Measurements from ENCODE around the gene VEGFA. TPM values are rescaled to one million over a fixed set of nuclear protein-coding genes. Genes with fewer than 3 reads are reported as not detected.

The VEGFA gene
- total RNA-seq, 1 experiment from 2014 or later: 31.6 TPM

- DNase-seq: peak; percentile 54 to 64
- Histone ChIP-seq H3K36me3 (no peaks in the 10 kb centered on the region), H3K27ac (no peak overlapping the region; the same call in 1 of the 2 replicates), H3K9me3 (replicated peaks) (no peaks in the 10 kb centered on the region), H3K4me1 (peaks cover 25% of the 10 kb centered on the region; the same call in 1 of the 2 replicates), H3K27me3 (no peaks in the 10 kb centered on the region), H3K4me3 (peak overlapping the region; percentile 76)
These were observed 580 bp downstream of the VEGFA start for GRCh38 chr6:43770372-43771209.

DNA sequence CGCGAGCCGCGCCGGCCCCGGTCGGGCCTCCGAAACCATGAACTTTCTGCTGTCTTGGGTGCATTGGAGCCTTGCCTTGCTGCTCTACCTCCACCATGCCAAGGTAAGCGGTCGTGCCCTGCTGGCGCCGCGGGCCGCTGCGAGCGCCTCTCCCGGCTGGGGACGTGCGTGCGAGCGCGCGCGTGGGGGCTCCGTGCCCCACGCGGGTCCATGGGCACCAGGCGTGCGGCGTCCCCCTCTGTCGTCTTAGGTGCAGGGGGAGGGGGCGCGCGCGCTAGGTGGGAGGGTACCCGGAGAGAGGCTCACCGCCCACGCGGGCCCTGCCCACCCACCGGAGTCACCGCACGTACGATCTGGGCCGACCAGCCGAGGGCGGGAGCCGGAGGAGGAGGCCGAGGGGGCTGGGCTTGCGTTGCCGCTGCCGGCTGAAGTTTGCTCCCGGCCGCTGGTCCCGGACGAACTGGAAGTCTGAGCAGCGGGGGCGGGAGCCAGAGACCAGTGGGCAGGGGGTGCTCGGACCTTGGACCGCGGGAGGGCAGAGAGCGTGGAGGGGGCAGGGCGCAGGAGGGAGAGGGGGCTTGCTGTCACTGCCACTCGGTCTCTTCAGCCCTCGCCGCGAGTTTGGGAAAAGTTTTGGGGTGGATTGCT lies 1.3 kb downstream of the VEGFA start:
- H3K4me1 ChIP-seq: peaks cover 29% of the 10 kb centered on the region; the same call in 1 of the 2 replicates
- H3K27ac ChIP-seq: peak overlapping the region; percentile 22; the same call in 1 of the 2 replicates
- no peaks in the 10 kb centered on the region for H3K9me3 ChIP-seq (replicated peaks)
- no peaks in the 10 kb centered on the region for H3K36me3 ChIP-seq
- peak overlapping the region; percentile 76 for H3K4me3 ChIP-seq
- no peaks in the 10 kb centered on the region for H3K27me3 ChIP-seq
- peak; percentile 43 to 56 for DNase-seq

DNA sequence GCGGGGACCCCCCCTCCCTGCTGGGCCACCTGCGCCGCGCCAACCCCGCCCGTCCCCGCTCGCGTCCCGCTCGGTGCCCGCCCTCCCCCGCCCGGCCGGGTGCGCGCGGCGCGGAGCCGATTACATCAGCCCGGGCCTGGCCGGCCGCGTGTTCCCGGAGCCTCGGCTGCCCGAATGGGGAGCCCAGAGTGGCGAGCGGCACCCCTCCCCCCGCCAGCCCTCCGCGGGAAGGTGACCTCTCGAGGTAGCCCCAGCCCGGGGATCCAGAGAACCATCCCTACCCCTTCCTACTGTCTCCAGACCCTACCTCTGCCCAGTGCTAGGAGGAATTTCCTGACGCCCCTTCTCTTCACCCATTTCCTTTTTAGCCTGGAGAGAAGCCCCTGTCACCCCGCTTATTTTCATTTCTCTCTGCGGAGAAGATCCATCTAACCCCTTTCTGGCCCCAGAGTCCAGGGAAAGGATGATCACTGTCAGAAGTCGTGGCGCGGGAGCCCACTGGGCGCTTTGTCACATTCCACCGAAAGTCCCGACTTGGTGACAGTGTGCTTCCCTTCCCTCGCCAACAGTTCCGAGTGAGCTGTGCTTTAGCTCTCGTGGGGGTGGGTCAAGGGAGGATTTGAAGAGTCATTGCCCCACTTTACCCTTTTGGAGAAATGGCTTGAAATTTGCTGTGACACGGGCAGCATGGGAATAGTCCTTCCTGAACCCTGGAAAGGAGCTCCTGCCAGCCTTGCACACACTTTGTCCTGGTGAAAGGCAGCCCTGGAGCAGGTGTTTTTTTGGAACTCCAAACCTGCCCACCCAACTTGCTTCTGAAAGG lies 2.1 kb downstream of the VEGFA start:
- no peaks in the 10 kb centered on the region for H3K9me3 ChIP-seq (replicated peaks)
- peak overlapping the region; percentile 25 for H3K27ac ChIP-seq
- peak overlapping the region; percentile 76 for H3K4me3 ChIP-seq
- peaks cover 29% of the 10 kb centered on the region; the same call in 1 of the 2 replicates for H3K4me1 ChIP-seq
- no peaks in the 10 kb centered on the region for H3K27me3 ChIP-seq
- no peaks in the 10 kb centered on the region for H3K36me3 ChIP-seq
- DNase-seq: peak; percentile 47 to 59

GRCh38 chr6:43772681-43773049 lies 2.7 kb downstream of the VEGFA start:
- Histone ChIP-seq H3K27me3 (no peaks in the 10 kb centered on the region), H3K4me3 (peak overlapping the region; percentile 76), H3K27ac (no peak overlapping the region), H3K4me1 (peaks cover 29% of the 10 kb centered on the region; the same call in 1 of the 2 replicates), H3K9me3 (replicated peaks) (no peaks in the 10 kb centered on the region), H3K36me3 (peaks cover 1% of the 10 kb centered on the region; the same call in 1 of the 2 replicates)
- DNase-seq: no peak

DNA sequence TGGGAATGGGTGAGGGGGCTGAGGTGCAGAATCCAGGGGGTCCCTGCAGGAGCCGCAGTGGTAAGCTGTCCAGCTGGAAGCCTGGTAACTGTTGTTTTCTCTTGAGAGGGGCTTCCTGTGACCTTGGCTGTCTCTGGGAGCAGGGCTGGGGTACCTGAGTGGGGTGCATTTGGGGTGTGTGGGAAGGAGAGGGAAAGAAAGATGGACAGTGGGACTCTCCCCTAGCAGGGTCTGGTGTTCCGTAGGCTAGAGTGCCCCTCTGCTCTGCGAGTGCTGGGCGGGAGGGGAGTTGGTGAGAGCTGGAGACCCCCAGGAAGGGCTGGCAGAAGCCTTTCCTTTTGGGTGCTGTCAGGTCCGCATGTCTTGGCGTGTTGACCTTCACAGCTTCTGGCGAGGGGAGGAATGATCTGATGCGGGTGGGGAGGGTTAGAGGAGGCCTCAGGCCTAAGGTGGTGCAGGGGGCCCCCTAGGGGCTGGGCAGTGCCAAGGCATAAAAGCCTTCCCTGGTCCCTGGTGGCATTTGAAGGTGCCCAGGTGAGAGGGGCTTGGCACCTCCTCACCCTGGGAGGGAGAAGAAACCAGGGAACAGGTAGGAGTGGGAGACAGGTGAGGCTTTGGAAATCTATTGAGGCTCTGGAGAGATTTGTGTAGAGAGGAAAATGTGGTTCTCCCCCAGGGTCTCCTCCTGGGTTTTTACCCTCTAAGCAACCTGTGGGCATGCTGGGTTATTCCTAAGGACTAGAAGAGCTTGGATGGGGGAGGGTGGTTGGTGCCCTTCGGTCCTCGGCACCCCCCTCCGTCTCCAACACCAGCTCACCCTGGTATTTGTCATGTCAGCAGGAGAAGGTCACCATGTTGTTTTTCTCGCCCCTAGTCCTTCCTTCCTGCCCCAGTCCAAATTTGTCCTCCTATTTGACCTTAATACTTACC lies 3.3 kb downstream of the VEGFA start:
- no peak overlapping the region; the same call in 1 of the 2 replicates for H3K4me3 ChIP-seq
- peaks cover 29% of the 10 kb centered on the region; the same call in 1 of the 2 replicates for H3K4me1 ChIP-seq
- H3K9me3 ChIP-seq (replicated peaks): no peaks in the 10 kb centered on the region
- peak; percentile 60 to 72 for DNase-seq
- no peaks in the 10 kb centered on the region for H3K27me3 ChIP-seq
- no peak overlapping the region for H3K27ac ChIP-seq
- peaks cover 8% of the 10 kb centered on the region for H3K36me3 ChIP-seq

DNA sequence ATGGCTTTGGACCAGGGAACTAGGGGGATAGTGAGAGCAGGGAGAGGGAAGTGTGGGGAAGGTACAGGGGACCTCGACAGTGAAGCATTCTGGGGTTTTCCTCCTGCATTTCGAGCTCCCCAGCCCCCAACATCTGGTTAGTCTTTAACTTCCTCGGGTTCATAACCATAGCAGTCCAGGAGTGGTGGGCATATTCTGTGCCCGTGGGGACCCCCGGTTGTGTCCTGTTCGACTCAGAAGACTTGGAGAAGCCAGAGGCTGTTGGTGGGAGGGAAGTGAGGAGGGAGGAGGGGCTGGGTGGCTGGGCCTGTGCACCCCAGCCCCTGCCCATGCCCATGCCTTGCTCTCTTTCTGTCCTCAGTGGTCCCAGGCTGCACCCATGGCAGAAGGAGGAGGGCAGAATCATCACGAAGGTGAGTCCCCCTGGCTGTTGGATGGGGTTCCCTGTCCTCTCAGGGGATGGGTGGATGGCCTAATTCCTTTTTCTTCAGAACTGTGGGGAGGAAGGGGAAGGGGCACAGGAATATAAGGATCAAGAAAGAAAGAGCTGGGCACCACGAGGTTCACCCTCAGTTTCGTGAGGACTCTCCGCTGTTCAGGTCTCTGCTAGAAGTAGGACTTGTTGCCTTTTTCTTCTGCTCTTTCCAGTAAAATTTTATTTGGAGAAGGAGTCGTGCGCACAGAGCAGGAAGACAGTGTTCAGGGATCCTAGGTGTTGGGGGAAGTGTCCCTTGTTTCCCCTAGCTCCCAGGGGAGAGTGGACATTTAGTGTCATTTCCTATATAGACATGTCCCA lies 4.2 kb downstream of the VEGFA start:
- Histone ChIP-seq H3K36me3 (peaks cover 14% of the 10 kb centered on the region), H3K4me3 (no peak overlapping the region)

GRCh38 chr6:43774776-43775534 lies 4.9 kb downstream of the VEGFA start:
- no peaks in the 10 kb centered on the region for H3K27me3 ChIP-seq
- H3K36me3 ChIP-seq: peaks cover 14% of the 10 kb centered on the region
- H3K27ac ChIP-seq: peak overlapping the region; percentile 71
- H3K4me3 ChIP-seq: peak overlapping the region; percentile 26
- H3K9me3 ChIP-seq (replicated peaks): no peaks in the 10 kb centered on the region
- H3K4me1 ChIP-seq: peaks cover 29% of the 10 kb centered on the region; the same call in 1 of the 2 replicates
- DNase-seq: peak; percentile 87 to 93

More for the DNA sequence above, 4.2 kb downstream of the VEGFA start:
- Histone ChIP-seq H3K27me3 (no peaks in the 10 kb centered on the region), H3K4me1 (peaks cover 29% of the 10 kb centered on the region; the same call in 1 of the 2 replicates), H3K27ac (no peak overlapping the region; the same call in 1 of the 2 replicates), H3K9me3 (replicated peaks) (no peaks in the 10 kb centered on the region)
- no peak for DNase-seq

DNA sequence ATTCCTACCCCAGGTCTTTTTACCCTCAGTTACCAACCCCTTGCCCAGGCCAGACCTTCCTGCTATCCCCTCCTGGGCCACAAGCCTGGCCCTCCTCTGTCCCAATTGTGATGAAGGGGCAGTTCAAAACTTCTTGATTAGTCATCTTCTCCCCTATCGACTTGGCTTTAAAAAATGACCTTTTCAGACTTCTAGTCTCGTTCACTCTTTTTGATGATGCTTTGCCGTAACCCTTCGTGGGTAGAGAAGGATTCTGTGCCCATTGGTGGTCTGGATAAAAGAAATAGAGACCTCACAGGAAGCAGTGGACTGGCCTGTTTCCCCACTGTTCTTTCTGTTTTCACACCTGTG lies 5.5 kb downstream of the VEGFA start:
- DNase-seq: no peak
- H3K27ac ChIP-seq: peak overlapping the region; percentile 71
- H3K4me3 ChIP-seq: no peak overlapping the region
- H3K4me1 ChIP-seq: peaks cover 29% of the 10 kb centered on the region; the same call in 1 of the 2 replicates
- H3K9me3 ChIP-seq (replicated peaks): no peaks in the 10 kb centered on the region
- H3K27me3 ChIP-seq: no peaks in the 10 kb centered on the region
- peaks cover 15% of the 10 kb centered on the region for H3K36me3 ChIP-seq

DNA sequence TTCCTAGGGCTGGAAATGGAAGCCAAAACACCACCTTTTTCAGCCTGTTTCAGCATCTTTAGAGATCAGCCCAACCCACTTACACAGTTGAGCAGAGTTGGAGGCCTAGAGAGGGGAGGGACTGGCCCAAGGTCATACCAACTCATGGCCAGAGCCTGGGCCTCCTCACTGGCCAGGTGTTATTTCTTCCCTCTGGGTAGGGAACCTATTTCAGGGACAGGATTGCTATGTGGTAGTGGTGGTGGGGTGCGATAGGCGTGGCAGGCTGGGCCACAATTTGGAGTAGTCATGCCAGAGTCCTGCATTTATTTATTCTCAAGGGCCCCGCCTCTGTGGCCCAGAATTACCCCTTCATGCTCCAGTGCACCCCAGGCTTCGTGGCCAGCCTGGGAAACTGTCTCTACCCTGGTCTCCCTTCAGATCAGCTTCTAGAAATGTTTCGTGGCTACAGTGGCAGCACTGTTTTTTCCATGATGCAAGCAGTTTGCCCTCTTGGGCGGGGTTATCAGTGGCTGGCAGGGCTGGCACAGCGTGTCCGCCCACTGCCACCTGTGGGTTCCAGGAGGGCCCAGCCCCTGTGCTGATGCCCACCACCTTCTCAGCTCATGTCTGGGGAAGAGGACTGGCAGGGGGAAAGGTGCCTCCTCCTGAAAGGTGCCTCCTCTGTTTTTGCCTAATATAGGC lies 6.2 kb downstream of the VEGFA start:
- H3K36me3 ChIP-seq: peaks cover 20% of the 10 kb centered on the region
- no peaks in the 10 kb centered on the region for H3K9me3 ChIP-seq (replicated peaks)
- no peak for DNase-seq
- H3K4me1 ChIP-seq: peaks cover 29% of the 10 kb centered on the region; the same call in 1 of the 2 replicates
- H3K4me3 ChIP-seq: no peak overlapping the region
- H3K27me3 ChIP-seq: no peaks in the 10 kb centered on the region
- no peak overlapping the region for H3K27ac ChIP-seq

DNA sequence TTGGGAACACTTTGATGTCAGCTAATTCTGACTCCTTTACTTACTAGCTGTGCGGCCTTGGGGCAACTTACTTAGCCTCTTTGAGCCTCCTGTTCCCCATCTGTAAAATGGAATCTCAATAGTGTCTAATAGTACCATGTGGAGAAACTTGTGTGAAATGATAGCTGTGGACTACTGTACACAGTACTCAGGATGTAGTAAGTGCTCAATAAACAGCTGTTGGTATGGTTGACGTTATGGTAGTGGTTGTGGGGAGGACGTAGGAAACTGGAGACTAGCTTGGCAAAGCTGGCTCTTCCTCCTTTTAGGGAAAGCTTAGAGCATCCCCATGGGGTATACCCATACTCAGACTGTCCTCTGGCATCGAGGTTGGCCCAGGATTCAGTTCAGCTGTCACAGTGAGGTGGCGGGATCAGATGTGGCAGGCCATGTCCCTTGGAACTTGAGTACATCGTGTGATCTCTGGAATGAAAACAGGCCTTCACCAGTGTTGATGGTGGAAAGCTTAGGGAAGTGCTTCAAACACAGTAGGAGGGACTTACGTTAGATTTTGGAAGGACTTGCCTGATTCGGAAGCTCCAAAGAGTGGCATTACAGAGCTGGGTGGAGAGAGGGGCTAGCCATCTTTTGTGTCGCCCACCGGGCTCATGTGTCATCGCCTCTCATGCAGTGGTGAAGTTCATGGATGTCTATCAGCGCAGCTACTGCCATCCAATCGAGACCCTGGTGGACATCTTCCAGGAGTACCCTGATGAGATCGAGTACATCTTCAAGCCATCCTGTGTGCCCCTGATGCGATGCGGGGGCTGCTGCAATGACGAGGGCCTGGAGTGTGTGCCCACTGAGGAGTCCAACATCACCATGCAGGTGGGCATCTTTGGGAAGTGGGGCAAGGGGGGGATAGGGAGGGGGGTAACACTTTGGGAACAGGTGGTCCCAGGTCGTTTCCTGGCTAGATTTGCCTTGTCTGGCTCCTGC lies 7.1 kb downstream of the VEGFA start:
- no peak overlapping the region for H3K4me3 ChIP-seq
- no peak overlapping the region for H3K27ac ChIP-seq
- no peak for DNase-seq
- no peaks in the 10 kb centered on the region for H3K9me3 ChIP-seq (replicated peaks)
- peaks cover 29% of the 10 kb centered on the region; the same call in 1 of the 2 replicates for H3K4me1 ChIP-seq
- no peaks in the 10 kb centered on the region for H3K27me3 ChIP-seq
- peaks cover 20% of the 10 kb centered on the region for H3K36me3 ChIP-seq

GRCh38 chr6:43778131-43778855 lies 8.3 kb downstream of the VEGFA start:
- Histone ChIP-seq H3K36me3 (peaks cover 20% of the 10 kb centered on the region), H3K9me3 (replicated peaks) (no peaks in the 10 kb centered on the region), H3K27ac (no peak overlapping the region), H3K4me3 (no peak overlapping the region), H3K27me3 (no peaks in the 10 kb centered on the region), H3K4me1 (peaks cover 21% of the 10 kb centered on the region; the same call in 1 of the 2 replicates)
- DNase-seq: no peak
